Activated CD8-positive, alpha-beta memory T cell treated with anti-CD3 and anti-CD28 coated beads, Interleukin-2, amount 50 U/mL, for 24 hours (primary cell): ENCODE results near the gene HEATR5B.
"Not testable (repeated sequence)": the region's sequence is repeated elsewhere in the genome, so short reads cannot be mapped to it uniquely, and the experiment has no call there.

Experiments
- DNase-seq: peaks from one replicate; pipeline ENCODE4 v3.0.0-alpha.2; 2020; ENCODE audit errors: extremely low read depth

HEATR5B gene

GRCh38 chr2:36981911-36982310, 102.3 kb downstream of the HEATR5B start:
- DNase-seq, result no peak

DNA sequence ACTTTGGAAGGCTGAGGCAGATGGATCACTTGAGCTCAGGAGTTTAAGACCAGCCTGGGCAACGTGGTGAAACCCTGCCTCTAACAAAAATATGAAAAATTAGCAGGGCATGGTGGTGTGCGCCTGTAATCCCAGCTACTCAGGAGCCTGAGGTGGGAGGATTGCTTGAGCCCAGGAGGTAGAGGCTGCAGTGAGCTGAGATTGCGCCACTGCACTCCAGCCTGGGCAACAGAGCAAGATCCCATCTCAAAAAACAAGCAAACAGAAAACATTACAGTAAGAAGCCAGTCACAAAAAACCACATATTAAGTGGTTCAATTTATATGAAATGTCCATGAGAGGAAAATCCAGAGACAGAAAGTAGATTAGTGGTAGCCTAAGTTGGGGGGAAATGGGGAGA, 105.2 kb downstream of the HEATR5B start:
- not testable (repeated sequence) for DNase-seq

GRCh38 chr2:36976065-36976464, 108.1 kb downstream of the HEATR5B start:
- DNase-seq, result no peak

DNA sequence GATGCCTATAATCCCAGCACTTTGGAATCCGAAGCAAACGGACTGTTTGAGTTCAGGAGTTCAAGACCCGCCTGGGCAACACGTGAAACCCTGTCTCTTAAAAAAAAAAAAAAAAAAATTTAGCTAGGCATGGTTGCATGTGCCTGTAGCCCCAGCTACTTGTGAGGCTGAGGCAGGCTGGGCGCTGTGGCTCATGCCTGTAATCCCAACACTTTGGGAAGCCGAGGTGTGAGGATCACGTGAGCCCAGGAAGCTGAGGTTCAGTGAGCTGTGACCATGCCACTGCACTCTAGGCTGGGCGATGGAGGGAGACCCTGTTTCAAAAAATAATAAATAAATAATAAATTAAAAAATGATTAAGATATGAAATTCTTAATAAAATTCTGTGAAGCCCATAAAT, 108.9 kb downstream of the HEATR5B start:
- no peak for DNase-seq

DNA sequence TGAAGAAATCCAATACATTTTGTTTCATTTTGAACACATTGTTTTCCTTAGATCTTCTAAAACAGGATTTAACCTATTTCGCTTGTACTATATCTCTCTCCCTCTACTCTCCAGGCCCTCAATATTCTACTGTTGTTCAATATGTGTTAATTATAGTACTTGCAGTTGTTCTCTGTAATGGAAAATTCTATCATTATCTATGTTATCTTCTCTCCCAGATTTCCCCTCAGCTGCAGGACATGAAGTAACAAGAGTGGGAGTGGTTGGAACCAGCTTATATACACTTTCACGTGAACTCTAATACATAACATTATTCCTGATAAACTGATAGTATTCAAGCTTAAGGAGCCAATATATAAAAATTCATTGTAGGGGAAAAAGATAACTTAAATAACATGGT, 110.9 kb downstream of the HEATR5B start:
- DNase-seq, result no peak

- no peak for DNase-seq
Measured at GRCh38 chr2:36971990-36972389, 112.2 kb downstream of the HEATR5B start.

DNA sequence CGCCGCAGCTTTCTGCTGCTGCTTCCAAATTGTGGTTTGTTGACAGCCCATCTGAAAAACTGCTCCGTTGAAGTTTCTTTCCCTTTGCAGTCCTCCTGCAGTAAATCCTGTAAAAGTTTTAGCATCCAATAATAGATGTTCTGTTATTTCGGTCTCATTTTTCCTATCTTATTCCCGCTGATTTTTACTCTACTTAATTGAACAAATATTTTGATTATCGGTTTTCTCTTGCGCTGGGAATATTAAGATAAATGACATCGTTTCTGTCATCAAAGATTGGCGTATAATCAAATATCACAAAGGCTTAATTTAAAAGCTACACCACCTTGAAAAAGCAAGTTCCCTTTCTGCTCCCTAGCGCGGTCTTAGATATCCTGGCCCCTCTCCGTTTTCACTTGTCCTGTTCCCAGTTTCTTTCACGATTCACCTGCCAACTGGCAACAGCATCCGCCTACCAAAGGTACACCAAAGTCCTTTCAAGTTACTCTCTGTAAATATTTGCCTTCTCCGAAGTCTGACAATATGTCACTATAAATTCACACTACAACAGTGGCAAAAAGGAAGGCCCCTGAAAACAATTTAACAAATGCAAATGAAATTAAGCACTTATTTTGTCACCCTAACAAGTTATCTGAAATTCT, 116.8 kb downstream of the HEATR5B start:
- no peak for DNase-seq

DNA sequence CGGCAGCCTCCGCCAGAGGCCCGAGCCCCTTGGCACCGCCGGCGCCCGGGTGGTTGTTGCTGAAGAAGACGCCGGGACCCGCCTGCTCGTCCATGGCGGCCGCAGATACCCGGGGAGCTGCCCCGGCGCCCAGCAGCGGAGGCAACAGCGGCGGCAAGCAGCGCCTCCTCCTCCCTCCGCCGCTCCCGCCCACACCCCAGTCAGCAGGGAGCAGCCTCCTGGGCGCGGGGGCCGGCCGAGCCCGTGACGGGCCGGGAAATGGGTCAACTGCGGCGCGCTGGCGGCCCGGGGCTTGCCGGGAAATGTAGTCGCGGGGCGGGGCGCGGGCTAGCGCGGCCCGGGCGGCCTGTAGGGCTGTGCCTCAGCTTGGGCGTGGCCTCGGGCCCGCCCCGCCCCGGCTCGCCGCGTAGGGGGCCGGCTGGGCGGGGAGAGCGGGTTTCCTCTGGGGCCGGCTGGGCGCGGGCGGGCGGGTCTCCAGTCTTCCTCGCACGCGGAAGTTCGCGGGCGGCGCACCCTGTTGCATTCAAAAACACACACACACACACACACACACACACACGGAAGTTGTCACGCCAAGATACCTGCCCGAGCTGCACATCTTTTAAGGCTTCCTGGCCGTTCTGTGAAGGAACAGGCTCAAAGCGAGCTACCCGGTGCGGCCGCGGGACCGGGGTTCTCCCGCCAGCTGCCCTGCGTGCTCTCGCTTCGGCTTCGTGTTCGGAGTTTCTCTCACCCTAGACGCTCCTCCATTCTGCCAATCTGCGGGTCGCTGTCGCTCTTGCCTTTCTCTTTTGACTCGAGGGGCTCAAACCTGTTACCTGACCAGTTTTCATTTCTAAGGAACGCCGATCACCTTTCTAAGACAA, 117.6 kb downstream of the HEATR5B start, which contains the start of gene STRN:
TSS of gene STRN (minus strand) at position 167 of the 866 bp plus-strand sequence. CDS start at position 94, 73 bp downstream.
- peak; percentile 82 for DNase-seq

- peak; percentile 2 for DNase-seq
Measured at GRCh38 chr2:36965751-36966369, 118.3 kb downstream of the HEATR5B start.

GRCh38 chr2:36965206-36965605, 119.0 kb downstream of the HEATR5B start:
- no peak for DNase-seq

GRCh38 chr2:36964496-36965058, 119.6 kb downstream of the HEATR5B start:
- DNase-seq, result no peak

- no peak for DNase-seq
Measured at GRCh38 chr2:36963734-36964133, 120.4 kb downstream of the HEATR5B start.

DNA sequence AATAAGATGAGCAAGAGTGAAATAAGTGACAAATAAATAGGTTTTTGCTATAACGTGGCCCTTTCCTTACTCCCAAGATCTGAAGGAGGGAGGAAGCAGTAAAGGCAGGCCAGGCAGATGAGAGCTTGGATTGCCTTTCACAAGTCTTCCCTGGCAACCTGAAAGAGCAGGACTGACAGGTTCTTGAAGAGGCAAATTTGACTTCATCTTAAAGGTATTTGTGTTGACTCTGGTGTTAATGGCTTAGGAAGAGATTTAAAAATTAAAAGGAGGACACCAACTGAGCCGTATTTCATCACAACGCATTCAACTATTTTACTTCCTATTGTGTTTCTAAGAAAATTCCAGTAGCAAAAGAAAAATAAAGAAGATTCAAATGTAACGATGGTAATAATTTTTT, 121.1 kb downstream of the HEATR5B start:
- DNase-seq, result no peak

DNA sequence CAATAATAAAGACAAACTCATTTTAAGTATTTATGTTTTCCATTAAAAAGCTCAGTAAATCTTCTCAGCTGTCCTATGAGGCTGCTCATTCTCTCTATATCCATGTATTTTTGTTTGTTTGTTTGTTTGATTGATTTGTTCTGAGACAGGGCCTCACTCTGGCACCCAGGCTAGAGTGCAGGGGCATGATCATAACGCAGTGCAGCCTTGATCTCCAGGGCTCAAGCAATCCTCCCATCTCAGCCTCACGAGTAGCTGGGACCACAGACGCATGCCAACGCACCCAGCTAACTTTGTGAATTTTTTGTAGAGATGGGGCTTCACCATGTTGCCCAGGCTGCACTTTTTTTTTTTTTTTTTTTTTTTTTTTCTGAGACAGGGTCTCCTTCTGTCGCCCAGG, 123.4 kb downstream of the HEATR5B start:
- DNase-seq, result no peak

DNA sequence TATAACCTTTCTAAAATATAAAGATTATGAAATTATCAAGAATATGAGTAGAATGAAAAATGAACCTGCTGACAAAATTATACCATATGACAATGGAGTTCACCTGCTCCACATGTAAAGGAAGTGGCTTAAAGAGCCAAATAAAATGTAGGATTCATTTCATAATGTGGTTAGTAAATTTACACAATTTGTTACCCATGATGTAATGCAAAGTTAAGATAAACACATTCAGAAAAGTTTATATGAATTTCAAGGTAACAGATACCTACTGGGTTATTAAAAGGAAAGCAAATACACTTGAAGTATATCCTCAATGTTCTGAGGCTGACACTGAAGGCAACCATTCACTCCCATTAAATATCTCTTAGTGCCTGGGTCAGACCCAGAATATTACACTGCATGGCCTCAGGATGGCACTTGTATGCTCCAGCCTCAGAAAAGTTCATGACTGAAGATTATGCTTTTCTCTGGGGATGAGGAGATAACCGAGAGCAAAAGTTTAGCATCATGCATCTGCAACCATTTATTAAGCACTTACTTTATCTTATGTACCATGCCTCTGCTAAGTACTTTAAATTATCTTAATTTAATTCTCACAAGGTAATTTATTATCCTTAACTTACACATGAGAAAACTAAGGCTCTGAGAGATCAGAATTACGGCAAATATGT, 124.0 kb downstream of the HEATR5B start:
- DNase-seq, result no peak

- DNase-seq, result no peak
Measured at GRCh38 chr2:36954977-36955607, 129.1 kb downstream of the HEATR5B start.

DNA sequence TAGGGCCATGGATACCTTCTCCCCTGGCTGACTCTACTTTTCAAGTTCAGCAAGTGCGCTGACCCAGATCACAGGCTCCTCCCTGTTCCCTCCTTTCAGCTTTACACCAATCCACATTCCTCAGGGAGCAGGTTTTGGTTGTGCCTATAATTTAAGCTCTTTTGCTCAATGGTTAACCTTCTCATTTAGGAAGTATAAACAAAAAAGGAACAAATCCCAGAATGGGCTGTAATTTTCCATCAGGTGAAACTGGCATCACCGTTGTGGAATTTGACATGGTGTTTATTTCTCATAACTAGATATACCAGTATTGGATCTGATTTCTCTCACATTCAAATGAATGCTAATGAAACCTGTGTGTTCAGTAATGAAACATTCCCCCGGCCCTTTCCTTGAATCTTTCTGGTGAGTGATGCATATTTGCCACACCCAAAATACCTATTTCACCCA, 131.4 kb downstream of the HEATR5B start:
- DNase-seq, result no peak

GRCh38 chr2:36951574-36951973, 132.6 kb downstream of the HEATR5B start:
- no peak for DNase-seq

DNA sequence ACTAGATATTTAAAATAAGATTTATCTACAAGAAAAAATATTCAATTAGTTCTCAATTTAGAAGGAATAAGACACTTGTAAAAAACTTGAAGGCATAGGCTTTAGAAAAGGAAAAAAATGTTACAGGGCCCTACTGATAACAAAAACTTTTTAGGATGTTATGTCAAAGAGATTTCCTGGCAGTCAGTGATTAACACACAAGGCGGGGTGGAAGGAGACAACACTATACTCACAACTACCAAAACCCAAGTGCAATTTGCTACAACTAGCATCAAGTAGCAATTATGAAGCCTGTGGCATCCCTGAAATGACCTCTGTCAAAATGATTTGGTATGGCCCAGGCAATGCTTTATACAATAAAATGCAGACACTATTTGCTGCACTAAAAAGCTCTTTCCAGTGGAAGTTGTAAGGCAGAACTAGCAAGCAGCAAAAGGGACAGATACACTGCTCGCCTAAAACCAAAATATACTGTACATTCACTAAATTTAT, 133.1 kb downstream of the HEATR5B start:
- no peak for DNase-seq

DNA sequence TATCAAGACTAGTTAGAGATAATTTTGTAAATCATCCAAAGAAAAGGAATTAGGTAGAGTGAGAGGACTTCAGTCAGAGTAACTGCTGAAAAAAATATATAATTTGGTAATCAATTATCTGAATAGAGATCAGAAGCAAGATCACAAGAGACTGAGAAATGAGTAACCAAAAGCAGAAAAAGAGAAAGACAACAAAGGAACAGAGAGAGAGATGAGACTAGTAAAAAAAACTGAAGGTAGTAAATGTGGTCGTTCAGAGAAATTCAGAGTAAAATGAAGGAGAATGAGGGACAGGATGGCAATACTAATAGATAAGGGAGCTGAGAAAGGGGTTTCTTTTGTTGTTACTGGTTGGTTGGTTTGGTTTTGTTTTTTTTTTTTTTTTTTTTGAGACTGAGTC, 134.3 kb downstream of the HEATR5B start:
- no peak for DNase-seq

DNA sequence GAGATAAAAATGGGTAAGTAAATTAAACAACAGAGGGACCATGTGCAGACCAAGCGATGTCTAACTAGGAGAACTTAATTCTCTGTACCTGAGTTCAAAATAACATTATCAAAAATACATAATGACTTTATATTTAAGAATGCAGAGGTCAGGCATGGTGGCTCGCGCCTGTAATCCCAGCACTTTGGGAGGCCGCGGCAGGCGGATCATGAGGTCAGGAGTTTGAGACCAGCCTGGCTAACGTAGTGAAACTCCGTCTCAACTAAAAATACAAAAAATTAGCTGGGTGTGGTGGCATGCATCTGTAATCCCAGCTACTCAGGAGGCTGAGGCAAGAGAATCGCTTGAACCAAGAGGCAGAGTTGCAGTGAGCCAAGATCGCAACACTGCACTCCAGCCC, 138.9 kb downstream of the HEATR5B start:
- not testable (repeated sequence) for DNase-seq
